Left ventricle myocardium inferior (tissue), 1 donor: ENCODE measurements around the gene NPTX2. TPM values are rescaled to one million over a fixed set of nuclear protein-coding genes. Genes with fewer than 3 reads are reported as not detected.

Experiments
- DNase-seq: peaks from one replicate; pipeline ENCODE4 v3.0.0-alpha.2; 2020
- H3K27ac ChIP-seq: fragments of 200-600 bp; replicated peaks from 2 replicates; pipeline ENCODE4 v1.8.0; 2021
- H3K27me3 ChIP-seq: fragments of 200-600 bp; 2 replicates; pipeline ENCODE4 v1.8.0; 2021; ENCODE audit warnings: low read depth
- H3K36me3 ChIP-seq: fragments of 200-600 bp; 2 replicates; pipeline ENCODE4 v1.8.0; 2021
- H3K4me1 ChIP-seq: fragments of 200-600 bp; 2 replicates; pipeline ENCODE4 v1.8.0; 2021
- H3K4me3 ChIP-seq: fragments of 200-600 bp; 2 replicates; pipeline ENCODE4 v1.8.0; 2021; ENCODE audit warnings: mild to moderate bottlenecking, moderate library complexity
- H3K9me3 ChIP-seq: fragments of 200-600 bp; replicated peaks from 2 replicates; pipeline ENCODE4 v1.8.0; 2021
- CTCF ChIP-seq: fragments of 200-600 bp; IDR thresholded peaks from 2 replicates; pipeline ENCODE4 v1.8.0; 2021; ENCODE audit warnings: antibody characterized with exemption, mild to moderate bottlenecking, borderline replicate concordance
- intact Hi-C: fragments of 100-400 bp; cut with micrococcal nuclease; formaldehyde crosslinking; loops from one replicate; pipeline ENCODE4 v1.11.0; 2022
- long read RNA-seq: library from polyadenylated mRNA; unstranded; transcript quantifications from one replicate; pipeline ENCODE4 v2.0.0, GENCODE V29; 2021
- total RNA-seq: library from RNA; stranded (reverse); fragmentation: NEBNext Ultra II Directional; extraction: Animal tissue kit (Norgen Biotek cat#: 25700); gene quantifications from one replicate; pipeline ENCODE4 v1.2.1, GENCODE V29; 2021
- donor health status: DM: no; HTN: yes; CAD: no; lungs with severe emphysema.

NPTX2 gene
- total RNA-seq: 2.3 TPM
- long read RNA-seq, partial matches to known transcripts: 2 of 2 reads
- long read RNA-seq, other reads (novel, unspliced or antisense): 0 of 2 reads

- peaks cover 26% of the 10 kb centered on the region for H3K4me1 ChIP-seq
- H3K27ac ChIP-seq: peak within 1 kb of the TSS; percentile 16
- peak; percentile 42 for TF ChIP-seq CTCF
- peak within 1 kb of the TSS; percentile 61 for H3K4me3 ChIP-seq
- H3K36me3 ChIP-seq: no peaks in the 10 kb centered on the region
- DNase-seq: peak; percentile 53
- H3K27me3 ChIP-seq: peaks cover 88% of the 10 kb centered on the region
- H3K9me3 ChIP-seq: no peaks in the 10 kb centered on the region
- intact Hi-C loops: no loop called here
Measured at GRCh38 chr7:98617051-98617959, at the start of gene NPTX2. Gene NPTX2 (plus strand): TSS chr7:98617285. CDS start chr7:98617462, 177 bp downstream.

- Histone ChIP-seq H3K27me3 (peaks cover 25% of the 10 kb centered on the region), H3K9me3 (peaks cover 11% of the 10 kb centered on the region), H3K4me3 (no peak overlapping the region), H3K4me1 (no peaks in the 10 kb centered on the region), H3K27ac (no peak overlapping the region), H3K36me3 (no peaks in the 10 kb centered on the region)
- no peak for TF ChIP-seq CTCF
- intact Hi-C loops: no loop called here
- DNase-seq: no peak
Measured at GRCh38 chr7:98567991-98568390, 49.1 kb upstream of the NPTX2 start.

- Histone ChIP-seq H3K36me3 (no peaks in the 10 kb centered on the region), H3K9me3 (peaks cover 10% of the 10 kb centered on the region), H3K4me3 (no peak overlapping the region), H3K27ac (peak overlapping the region; percentile 63), H3K27me3 (peaks cover 16% of the 10 kb centered on the region), H3K4me1 (no peaks in the 10 kb centered on the region)
- no peak for DNase-seq
- TF ChIP-seq CTCF: no peak
- intact Hi-C loops: no loop called here
Measured at GRCh38 chr7:98568891-98569290, 48.2 kb upstream of the NPTX2 start.

GRCh38 chr7:98569691-98570337 lies 47.3 kb upstream of the NPTX2 start:
- Histone ChIP-seq H3K36me3 (no peaks in the 10 kb centered on the region), H3K4me1 (no peaks in the 10 kb centered on the region), H3K4me3 (no peak overlapping the region), H3K27me3 (peaks cover 11% of the 10 kb centered on the region), H3K9me3 (peaks cover 2% of the 10 kb centered on the region), H3K27ac (peak overlapping the region; percentile 63)
- peak; percentile 30 for DNase-seq
- TF ChIP-seq CTCF: no peak
- intact Hi-C loops: no loop called here

GRCh38 chr7:98571006-98571405 lies 46.1 kb upstream of the NPTX2 start:
- no peak for TF ChIP-seq CTCF
- no peak overlapping the region for H3K27ac ChIP-seq
- H3K4me3 ChIP-seq: no peak overlapping the region
- intact Hi-C loops: no loop called here
- no peak for DNase-seq
- peaks cover 13% of the 10 kb centered on the region for H3K9me3 ChIP-seq
- no peaks in the 10 kb centered on the region for H3K36me3 ChIP-seq
- H3K27me3 ChIP-seq: peaks cover 11% of the 10 kb centered on the region
- H3K4me1 ChIP-seq: no peaks in the 10 kb centered on the region
